Stimulated activated CD8-positive, alpha-beta memory T cell treated with anti-CD3 and anti-CD28 coated beads, Interleukin-15, amount 100 ng/mL, for 4 hours (primary cell): ENCODE results near the gene NUDT1.
"Not testable (repeated sequence)": the region's sequence is repeated elsewhere in the genome, so short reads cannot be mapped to it uniquely, and the experiment has no call there.

ENCODE experiments used
- DNase-seq, 2 donors: peaks; one replicate each; pipeline ENCODE4 v3.0.0-alpha.2; 2020; ENCODE audit warnings: low read depth in 2 of 2

Gene NUDT1

DNA sequence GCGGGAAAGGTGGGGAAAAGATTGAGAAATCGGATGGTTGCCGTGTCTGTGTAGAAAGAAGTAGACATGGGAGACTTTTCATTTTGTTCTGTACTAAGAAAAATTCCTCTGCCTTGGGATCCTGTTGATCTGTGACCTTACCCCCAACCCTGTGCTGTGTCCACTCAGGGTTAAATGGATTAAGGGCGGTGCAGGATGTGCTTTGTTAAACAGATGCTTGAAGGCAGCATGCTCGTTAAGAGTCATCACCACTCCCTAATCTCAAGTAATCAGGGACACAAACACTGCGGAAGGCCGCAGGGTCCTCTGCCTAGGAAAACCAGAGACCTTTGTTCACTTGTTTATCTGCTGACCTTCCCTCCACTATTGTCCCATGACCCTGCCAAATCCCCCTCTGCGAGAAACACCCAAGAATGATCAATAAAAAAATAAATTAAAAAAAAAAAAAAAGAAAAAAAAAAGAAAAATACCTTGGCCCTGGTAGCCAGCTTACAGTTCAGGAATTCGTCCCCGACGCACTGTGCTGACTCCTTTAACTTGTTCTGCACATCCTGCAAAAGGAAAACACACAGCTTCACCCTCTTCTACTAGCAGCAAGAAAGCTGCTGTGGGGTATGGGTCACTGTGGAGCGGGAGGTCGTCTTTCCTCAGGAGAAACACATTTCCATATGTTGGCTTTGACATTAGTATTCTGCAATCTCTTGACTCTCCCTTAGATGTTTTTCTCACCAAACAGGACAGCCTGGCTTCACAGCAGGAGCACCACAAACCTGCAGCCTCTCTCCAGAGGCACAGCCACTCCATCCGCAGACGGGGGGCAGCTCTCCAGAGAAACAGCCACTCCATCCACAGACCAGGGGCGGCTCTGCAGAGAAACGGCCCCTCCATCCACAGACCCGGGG lies 27.3 kb downstream of the NUDT1 start:
- DNase-seq: not testable (repeated sequence)

DNA sequence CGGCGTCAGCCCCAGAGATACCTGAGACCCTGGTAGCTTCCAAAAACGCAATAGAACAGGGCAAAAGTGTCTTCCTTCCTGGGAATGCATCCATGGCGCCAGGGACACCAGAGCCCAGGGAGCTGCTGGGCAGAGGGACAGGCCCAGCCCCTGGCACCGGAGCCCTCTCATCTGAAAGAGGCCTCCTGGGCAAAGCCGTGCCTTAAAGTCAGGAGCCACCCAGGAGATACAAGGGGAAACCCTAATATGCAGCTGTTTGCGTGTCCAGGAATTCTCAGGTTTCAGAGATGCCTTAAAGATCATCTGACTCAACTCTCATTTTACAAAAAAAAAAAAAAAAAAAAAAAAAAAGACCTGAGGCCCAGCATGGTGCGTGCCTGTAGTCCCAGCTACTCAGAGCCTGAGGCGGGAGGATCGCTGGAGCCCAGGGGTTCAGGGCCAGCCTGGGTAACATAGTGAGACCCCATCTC lies 28.0 kb downstream of the NUDT1 start:
- DNase-seq: no peak

DNA sequence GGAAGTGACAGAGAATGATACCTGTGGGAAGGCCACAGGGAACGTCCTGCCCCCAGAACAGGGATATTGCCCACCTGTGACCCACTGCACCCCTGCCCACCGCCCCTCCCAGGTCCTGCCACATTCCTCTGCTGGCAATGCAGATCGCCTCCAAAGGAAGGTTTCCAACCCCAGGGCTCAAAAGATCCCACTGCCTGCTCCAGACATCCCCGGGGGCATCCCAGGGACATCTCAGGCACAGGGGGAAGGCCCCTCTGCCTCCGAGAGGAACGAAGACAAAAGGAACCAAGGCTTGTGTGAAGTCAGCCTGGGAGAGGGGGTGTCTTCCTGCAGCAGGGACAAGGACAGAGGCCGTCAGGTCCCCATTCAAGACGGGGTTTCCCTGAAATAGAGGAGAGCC lies 28.5 kb downstream of the NUDT1 start:
- no peak for DNase-seq

DNA sequence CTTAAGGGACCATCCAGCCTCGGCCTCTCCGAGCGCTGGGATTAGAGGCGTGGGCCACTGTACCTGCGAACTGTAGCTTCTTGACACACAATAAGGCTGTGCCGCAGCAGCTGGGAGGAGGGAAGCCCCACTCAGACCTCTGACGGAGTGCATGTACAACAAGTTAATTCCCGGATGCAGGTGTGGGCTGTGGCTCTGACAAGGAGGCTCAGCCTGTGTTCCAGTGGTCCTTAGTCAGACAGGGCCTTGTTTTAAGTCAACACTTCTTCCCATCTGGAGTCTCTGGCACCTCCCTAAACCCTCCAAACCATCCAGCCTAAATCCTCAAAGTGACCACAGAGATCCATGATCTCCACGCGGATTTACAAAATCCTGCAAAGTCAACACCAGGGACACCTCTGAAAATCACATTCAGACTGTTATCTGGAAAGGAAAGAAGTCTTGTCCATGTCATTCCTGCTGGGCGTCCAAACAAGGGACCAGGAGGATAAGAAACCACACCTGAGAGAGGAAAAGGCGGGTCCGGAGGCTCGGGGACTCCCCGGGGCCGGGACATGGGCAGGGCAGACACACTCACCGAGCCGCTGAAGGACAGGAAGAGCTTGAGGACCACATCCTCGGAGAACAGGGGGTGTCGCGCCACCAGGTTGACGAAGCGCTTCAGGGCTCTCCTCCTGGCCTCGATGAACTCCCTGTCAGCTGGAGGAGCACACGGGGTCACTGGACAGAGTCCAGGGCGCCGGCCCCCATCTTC lies 29.4 kb downstream of the NUDT1 start:
- DNase-seq: no peak

GRCh38 chr7:2272031-2272430 lies 30.0 kb downstream of the NUDT1 start:
- no peak for DNase-seq

DNA sequence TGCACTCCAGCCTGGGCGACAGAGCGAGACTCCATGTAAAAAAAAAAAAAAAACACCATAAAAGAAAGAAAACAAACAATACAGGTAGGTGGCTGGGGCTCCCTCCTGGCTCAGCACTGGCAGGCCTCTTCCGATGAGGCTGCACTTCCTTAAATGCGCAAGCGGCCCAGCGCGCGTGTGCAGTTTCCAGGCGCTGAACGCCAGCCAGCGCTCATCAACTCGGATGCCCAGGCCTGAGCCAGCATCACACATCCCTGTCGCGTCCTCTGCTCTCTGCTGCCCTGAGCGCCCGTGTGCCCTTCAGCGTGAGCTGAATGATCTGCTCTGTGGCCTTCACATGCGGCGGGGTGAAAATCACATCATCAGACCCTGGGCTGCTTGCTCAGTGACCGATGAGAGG lies 31.8 kb downstream of the NUDT1 start:
- DNase-seq: no peak

DNA sequence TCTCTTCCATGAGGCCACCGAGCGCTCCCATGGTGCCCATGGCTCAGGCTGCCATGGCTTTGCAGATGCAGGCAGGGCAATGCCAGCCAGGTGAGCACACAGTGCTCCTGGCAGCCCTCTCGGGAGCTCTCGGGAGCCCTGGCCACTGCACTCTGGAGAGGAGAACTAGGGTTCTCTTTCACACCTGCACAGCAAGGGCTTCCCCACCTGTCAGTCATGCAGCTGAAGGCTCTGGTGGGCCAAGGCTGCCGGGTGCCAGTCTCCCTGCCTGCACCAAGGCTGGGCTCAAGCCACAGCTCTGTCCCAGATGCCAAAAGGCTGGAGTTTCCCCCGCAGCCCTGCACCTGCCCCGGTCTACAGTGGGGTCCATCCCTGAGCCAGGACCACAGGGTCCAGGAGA lies 32.6 kb downstream of the NUDT1 start:
- no peak for DNase-seq

DNA sequence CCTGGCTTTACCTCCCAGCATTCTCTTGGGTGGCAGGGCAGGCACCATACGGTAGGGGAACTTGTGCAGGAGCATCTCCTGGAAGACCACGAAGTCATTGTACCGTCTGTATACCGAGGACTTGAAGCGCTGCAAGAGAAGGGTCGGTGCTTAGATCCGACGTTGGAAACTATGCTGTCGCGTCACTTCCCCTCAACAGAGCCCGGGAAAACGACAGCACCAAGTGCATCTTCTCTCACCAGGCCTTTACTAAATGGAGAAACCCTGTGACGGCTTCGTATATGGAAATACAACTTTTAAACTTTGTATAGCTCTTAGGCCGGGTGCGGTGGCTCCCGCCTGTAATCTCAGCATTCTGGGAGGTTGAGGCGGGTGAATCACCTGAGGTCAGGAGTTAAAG lies 33.1 kb downstream of the NUDT1 start:
- DNase-seq: no peak

DNA sequence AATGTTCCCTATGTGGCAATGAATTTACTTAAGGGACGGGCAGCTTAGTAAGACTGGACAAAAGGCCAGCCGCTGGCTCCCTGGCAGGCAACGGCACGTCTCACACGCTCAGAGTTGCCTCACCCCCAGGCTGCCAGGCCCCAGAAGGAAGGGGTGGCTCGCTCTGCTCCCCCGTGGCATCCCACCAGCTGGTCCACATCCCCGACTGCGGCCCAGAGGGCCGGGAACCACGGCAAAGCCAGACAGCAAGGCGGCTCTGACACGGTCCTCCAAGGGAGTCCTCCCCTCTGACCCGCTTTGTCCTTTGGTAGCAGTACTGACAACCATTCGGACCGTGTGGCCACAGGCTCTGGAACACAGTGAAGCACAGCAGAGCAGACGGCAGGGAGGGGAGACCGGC lies 34.1 kb downstream of the NUDT1 start:
- no peak for DNase-seq

- DNase-seq: no peak
Observed at GRCh38 chr7:2278026-2278425, 36.0 kb downstream of the NUDT1 start.

DNA sequence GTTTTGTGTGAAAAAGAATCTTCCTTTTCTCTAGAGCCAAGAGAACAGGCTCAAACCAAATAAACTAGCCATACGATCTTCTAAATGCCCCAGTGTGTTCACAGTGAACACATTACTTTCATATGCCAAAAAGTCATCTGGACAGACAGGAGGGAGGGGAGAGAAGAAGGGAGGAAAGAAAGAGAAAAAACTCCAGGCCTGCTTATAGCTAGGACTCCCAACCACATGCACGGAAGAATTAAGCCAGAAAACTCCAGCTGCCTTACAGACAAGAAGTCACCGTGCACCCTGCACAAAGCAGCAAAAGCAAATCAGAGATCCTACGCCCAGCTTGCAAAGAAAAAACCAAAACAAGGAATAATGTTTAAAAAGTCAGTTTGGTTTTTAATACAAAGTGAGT lies 37.9 kb downstream of the NUDT1 start:
- DNase-seq: no peak

DNA sequence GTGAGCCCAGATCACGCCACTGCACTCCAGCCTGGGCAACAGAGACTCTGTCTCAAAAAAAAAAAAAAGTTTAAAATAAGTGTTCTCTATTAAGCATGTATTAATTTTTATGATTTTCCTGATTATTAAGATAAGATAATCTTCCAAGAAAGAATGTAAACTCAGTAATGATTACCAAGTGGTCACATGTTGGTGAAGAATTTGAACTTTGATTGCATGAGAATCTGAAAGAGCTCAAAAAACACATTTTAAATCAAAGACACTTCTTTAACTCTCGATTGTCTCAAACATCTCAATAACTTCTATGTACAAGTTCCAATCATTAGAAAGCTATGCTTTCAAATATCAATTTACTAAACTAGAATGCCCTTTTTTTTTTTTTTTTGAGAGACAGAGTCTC lies 38.4 kb downstream of the NUDT1 start:
- no peak for DNase-seq

DNA sequence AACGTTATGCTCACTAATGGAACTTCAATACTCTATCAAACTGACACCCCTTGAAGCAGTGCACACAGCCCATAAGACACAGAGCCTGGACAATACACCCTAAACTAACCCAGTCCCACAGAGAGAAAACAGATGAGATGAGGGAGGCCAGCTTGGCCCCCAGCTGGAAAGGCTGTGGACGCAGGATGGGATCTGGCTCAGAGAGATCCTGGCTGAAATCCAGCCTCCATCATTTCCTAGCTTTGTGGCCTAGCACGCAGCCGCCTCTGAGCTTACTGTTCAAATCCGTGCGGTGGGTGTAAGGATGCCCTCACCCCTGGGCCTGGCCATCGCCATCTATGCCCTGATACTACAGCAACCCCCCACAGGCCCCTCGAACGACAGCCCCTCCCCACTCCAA lies 39.5 kb downstream of the NUDT1 start:
- DNase-seq: no peak

GRCh38 chr7:2282185-2282751 lies 40.2 kb downstream of the NUDT1 start:
- DNase-seq: no peak

DNA sequence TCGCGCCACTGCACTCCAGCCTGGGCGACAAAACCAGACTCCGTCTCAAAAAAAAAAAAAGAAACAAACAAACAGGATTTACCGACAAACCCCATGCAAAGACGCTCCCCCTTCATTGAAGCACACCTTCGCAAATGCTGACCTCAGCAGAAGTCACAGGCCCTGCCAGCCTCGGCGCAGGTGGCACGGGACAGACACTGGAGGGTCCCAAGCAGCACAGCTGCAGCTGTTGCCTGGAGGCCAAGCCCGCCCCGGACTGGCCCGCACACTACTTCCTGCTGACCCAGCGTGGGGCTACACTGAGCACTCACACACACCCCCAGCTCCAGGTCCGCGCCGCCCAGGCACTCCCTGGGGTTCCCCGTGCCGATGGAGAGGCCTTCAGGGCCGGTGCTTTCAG lies 41.0 kb downstream of the NUDT1 start:
- no peak for DNase-seq

DNA sequence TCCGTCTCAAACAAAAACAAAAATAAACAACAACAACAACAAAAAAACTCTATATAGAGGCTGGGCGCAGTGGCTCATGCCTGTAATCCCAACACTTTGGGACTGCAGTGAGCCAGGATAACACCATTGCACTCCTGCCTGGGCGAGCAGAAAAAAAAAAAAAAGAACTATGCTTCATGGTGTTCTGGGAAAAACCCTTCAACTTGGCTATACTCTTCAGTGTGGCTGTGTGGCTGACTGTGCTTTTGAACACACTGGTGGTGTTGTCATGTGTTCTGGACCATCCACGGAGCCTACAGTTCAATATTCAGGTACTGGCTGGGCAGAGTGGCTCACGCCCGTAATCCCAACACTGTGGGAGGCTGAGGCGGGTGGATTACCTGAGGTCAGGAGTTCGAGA lies 45.7 kb downstream of the NUDT1 start:
- no peak for DNase-seq

DNA sequence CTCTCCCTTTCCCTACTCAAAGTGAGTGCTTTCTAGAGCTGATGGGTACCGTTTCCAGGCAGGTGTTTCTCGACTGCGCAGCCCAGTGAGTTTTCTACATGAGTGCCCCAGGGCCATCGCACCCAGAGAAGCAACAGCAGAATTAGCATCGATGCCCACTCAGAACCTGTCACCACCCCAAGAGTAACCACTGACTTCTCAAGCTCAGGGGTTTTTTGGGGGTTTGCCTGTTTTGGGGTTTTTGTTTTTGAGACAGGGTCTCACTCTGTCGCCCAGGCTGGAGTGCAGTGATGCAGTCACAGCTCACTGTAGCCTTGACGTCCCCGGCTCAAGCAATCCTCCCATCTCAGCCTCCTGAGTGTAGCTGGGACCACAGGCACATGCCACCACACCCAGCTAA lies 46.5 kb downstream of the NUDT1 start:
- DNase-seq: no peak

DNA sequence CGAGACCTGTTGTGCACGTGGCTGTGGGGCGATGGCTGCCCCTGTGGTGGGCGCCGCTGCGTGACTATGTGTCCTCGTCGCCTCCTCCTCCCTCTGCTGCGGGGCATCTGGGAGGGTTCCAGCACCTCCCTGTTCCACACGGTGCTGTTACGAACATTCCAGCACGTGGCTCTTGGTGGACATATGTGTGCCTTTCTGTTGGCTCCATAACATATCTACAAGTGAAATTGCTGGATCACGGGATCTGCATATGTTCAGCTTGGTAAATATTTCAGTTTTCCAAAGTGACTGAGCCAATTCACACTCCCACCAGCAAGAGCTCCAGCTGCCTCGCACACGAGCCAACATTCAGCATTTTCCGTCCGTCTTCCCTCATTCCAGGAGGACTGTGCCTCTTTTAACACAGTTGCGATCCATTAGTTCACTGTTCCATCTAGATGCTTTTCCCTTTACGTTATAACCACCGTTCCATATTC lies 47.1 kb downstream of the NUDT1 start:
- no peak for DNase-seq

DNA sequence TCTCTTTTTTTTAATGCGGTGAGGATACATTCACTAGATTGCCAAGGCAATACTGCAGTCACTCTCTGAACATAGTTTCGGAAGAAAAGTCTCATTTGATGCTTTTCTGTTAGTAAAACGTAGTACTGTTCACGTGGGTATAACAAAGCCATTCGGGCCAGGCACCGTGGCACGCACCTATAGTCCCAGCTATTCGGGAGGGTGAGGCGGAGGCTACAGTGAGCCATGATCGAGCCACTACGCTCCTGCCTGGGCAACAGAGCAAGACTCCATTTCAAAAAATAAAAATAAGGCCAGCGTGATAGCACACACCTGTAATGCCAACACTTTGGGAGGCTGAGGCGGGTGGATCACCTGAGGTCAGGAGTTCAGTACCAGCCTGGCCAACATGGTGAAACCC lies 47.6 kb downstream of the NUDT1 start:
- no peak for DNase-seq

DNA sequence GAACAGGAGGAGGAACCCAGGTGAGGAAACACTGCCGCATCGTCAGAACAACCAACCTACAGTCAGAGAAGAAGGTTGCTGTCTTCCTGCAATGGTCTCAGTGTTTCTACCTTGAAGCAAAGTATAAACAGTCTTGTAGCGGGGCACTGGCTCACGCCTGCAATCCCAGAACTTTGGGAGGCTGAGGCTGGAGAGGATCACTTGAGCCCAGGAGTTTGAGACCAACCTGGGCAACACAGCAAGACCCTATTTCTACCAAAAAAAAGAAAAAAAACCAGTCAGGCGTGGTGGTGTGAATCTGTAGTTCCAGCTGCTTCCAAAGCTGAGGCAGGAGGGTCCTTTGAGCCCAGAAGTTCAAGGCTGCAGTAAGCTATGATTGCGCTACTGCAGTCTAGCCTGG lies 48.9 kb downstream of the NUDT1 start:
- no peak for DNase-seq

GRCh38 chr7:2295936-2296620 lies 54.1 kb downstream of the NUDT1 start:
- DNase-seq: no peak

GRCh38 chr7:2296832-2297231 lies 54.8 kb downstream of the NUDT1 start:
- no peak for DNase-seq
